ENCODE results near the gene CLDN6. TPM values are rescaled to one million over a fixed set of nuclear protein-coding genes. Genes with fewer than 3 reads are reported as not detected.

CLDN6 gene
- total RNA-seq, 1 donor from 2014 or later: 33.0 TPM

GRCh38 chr16:2992383-2993081, 25.5 kb downstream of the CLDN6 start:
- TF ChIP-seq CTCF (IDR thresholded peaks at IDR 0.05; ENCODE audit: unreplicated experiment): no peak
- DNase-seq (ENCODE audit: low spot score): no peak
- Mint-ChIP-seq H3K27me3 (ENCODE audit: unreplicated experiment) (peaks cover 4% of the 10 kb centered on the region), H3K36me3 (ENCODE audit: low read depth, unreplicated experiment) (no peaks in the 10 kb centered on the region), H3K9me3 (ENCODE audit: unreplicated experiment) (no peaks in the 10 kb centered on the region), H3K4me1 (ENCODE audit: unreplicated experiment) (no peaks in the 10 kb centered on the region), H3K27ac (ENCODE audit: unreplicated experiment) (no peak overlapping the region), H3K4me3 (ENCODE audit: unreplicated experiment) (no peak overlapping the region)

GRCh38 chr16:2991566-2992261, 26.3 kb downstream of the CLDN6 start:
- Mint-ChIP-seq H3K4me3 (ENCODE audit: unreplicated experiment) (no peak overlapping the region), H3K27me3 (ENCODE audit: unreplicated experiment) (peaks cover 4% of the 10 kb centered on the region), H3K27ac (ENCODE audit: unreplicated experiment) (no peak overlapping the region), H3K9me3 (ENCODE audit: unreplicated experiment) (no peaks in the 10 kb centered on the region), H3K36me3 (ENCODE audit: low read depth, unreplicated experiment) (no peaks in the 10 kb centered on the region), H3K4me1 (ENCODE audit: unreplicated experiment) (no peaks in the 10 kb centered on the region)
- no peak for TF ChIP-seq CTCF (IDR thresholded peaks at IDR 0.05; ENCODE audit: unreplicated experiment)
- no peak for DNase-seq (ENCODE audit: low spot score)

GRCh38 chr16:2990891-2991290, 27.1 kb downstream of the CLDN6 start:
- Mint-ChIP-seq H3K27ac (ENCODE audit: unreplicated experiment) (no peak overlapping the region), H3K27me3 (ENCODE audit: unreplicated experiment) (peaks cover 2% of the 10 kb centered on the region), H3K4me1 (ENCODE audit: unreplicated experiment) (no peaks in the 10 kb centered on the region), H3K4me3 (ENCODE audit: unreplicated experiment) (no peak overlapping the region), H3K9me3 (ENCODE audit: unreplicated experiment) (no peaks in the 10 kb centered on the region), H3K36me3 (ENCODE audit: low read depth, unreplicated experiment) (no peaks in the 10 kb centered on the region)
- TF ChIP-seq CTCF (IDR thresholded peaks at IDR 0.05; ENCODE audit: unreplicated experiment): no peak
- DNase-seq (ENCODE audit: low spot score): no peak

- DNase-seq (ENCODE audit: low spot score): no peak
- Mint-ChIP-seq H3K27me3 (ENCODE audit: unreplicated experiment) (peaks cover 2% of the 10 kb centered on the region), H3K4me3 (ENCODE audit: unreplicated experiment) (no peak overlapping the region), H3K27ac (ENCODE audit: unreplicated experiment) (no peak overlapping the region), H3K9me3 (ENCODE audit: unreplicated experiment) (no peaks in the 10 kb centered on the region), H3K36me3 (ENCODE audit: low read depth, unreplicated experiment) (no peaks in the 10 kb centered on the region), H3K4me1 (ENCODE audit: unreplicated experiment) (no peaks in the 10 kb centered on the region)
- TF ChIP-seq CTCF (IDR thresholded peaks at IDR 0.05; ENCODE audit: unreplicated experiment): no peak
Measured at GRCh38 chr16:2988590-2989099, 29.3 kb downstream of the CLDN6 start.

GRCh38 chr16:2987833-2988232, 30.1 kb downstream of the CLDN6 start:
- H3K27ac Mint-ChIP-seq (ENCODE audit: unreplicated experiment): no peak overlapping the region
- TF ChIP-seq CTCF (IDR thresholded peaks at IDR 0.05; ENCODE audit: unreplicated experiment): no peak
- H3K9me3 Mint-ChIP-seq (ENCODE audit: unreplicated experiment): no peaks in the 10 kb centered on the region
- no peaks in the 10 kb centered on the region for H3K4me1 Mint-ChIP-seq (ENCODE audit: unreplicated experiment)
- H3K36me3 Mint-ChIP-seq (ENCODE audit: low read depth, unreplicated experiment): no peaks in the 10 kb centered on the region
- no peak for DNase-seq (ENCODE audit: low spot score)
- no peaks in the 10 kb centered on the region for H3K27me3 Mint-ChIP-seq (ENCODE audit: unreplicated experiment)
- H3K4me3 Mint-ChIP-seq (ENCODE audit: unreplicated experiment): no peak overlapping the region
